Astrocyte of the spinal cord (primary cell): Measurements from ENCODE around the gene CAMTA2.
A peak's percentile ranks its signal among the peaks of the same experiment; 100 is the strongest.

Experiments
- DNase-seq: peaks from one replicate; pipeline ENCODE4 v3.0.0; 2011; ENCODE audit warnings: low read depth, low spot score
- H3K4me3 ChIP-seq: 2 replicates; pipeline ENCODE4 v1.5.1; 2011; ENCODE audit warnings: low read depth, mild to moderate bottlenecking, low read length, moderate library complexity
- in situ Hi-C: cut with HindIII; loops from 2 replicates; pipeline ENCODE4 v1.10.0; 2017; ENCODE audit warnings: low sequenced_read_pairs
- TF ChIP-seq, protein P1 (sequence below): IDR thresholded peaks from 2 replicates; pipeline ENCODE4 v1.5.1; 2012; ENCODE audit warnings: low read depth, mild to moderate bottlenecking, low read length, inconsistent platforms

CAMTA2 gene

DNA sequence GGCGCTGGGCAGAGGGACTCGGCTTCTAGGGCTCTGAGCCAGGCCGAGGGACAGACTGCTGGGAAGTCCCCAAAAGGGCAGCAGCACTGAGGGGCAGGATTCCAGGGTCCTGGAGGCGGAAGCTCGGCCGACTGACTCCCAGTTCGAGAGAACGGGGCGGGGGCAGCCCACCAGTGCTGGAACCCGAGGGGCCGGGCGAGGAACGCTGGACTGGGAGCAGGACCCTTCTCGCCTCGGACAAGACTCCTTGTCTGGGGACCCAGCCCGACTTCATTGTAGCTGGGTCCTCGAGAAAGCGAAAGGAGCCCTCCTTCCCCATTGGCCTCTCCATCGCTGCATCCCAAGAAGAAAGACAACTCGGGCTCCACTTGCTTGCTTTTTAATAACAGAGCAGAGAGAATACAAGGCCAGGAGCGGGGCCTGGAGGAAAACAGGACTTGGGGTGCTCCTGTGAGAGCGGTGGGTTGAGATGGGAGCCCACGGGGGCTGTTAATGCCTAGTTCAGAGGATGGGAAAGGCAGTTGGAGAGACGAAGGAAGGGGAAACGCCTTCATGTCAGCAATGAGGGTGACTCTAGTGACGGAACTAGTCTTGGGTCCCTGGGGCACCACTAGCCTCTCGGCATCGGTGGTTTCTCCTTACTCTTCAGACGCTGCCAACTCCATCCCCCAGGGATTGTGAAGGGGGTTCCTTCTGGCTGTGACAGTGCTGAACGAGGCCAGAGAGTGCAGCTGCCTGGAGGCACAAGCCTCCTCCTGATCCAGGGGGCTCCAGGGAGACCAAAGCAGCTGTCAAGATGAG, 492 bp upstream of the CAMTA2 start:
- H3K4me3 ChIP-seq, result peak overlapping the region; percentile 72
- TF ChIP-seq, protein P1, sequence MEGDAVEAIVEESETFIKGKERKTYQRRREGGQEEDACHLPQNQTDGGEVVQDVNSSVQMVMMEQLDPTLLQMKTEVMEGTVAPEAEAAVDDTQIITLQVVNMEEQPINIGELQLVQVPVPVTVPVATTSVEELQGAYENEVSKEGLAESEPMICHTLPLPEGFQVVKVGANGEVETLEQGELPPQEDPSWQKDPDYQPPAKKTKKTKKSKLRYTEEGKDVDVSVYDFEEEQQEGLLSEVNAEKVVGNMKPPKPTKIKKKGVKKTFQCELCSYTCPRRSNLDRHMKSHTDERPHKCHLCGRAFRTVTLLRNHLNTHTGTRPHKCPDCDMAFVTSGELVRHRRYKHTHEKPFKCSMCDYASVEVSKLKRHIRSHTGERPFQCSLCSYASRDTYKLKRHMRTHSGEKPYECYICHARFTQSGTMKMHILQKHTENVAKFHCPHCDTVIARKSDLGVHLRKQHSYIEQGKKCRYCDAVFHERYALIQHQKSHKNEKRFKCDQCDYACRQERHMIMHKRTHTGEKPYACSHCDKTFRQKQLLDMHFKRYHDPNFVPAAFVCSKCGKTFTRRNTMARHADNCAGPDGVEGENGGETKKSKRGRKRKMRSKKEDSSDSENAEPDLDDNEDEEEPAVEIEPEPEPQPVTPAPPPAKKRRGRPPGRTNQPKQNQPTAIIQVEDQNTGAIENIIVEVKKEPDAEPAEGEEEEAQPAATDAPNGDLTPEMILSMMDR, result no peak
- peak; percentile 34 for DNase-seq
- in situ Hi-C loops, result no loop called here

- TF ChIP-seq, protein P1, result no peak
- in situ Hi-C loops, result no loop called here
- H3K4me3 ChIP-seq, result peak overlapping the region; percentile 72
- DNase-seq, result no peak
Observed at GRCh38 chr17:4986403-4986802, 1.1 kb downstream of the CAMTA2 start.

- TF ChIP-seq, protein P1, result no peak
- in situ Hi-C loops, result no loop called here
- DNase-seq, result no peak
- H3K4me3 ChIP-seq, result no peak overlapping the region
Observed at GRCh38 chr17:4982305-4982704, 5.2 kb downstream of the CAMTA2 start.

GRCh38 chr17:4980644-4981216, 6.7 kb downstream of the CAMTA2 start:
- TF ChIP-seq, protein P1, result peak; percentile 62
- DNase-seq, result peak; percentile 52
- H3K4me3 ChIP-seq, result no peak overlapping the region
- in situ Hi-C loops, result no loop called here

GRCh38 chr17:4978726-4979125, 8.7 kb downstream of the CAMTA2 start:
- TF ChIP-seq, protein P1, result no peak
- no peak overlapping the region for H3K4me3 ChIP-seq
- in situ Hi-C loops, result no loop called here
- DNase-seq, result no peak

DNA sequence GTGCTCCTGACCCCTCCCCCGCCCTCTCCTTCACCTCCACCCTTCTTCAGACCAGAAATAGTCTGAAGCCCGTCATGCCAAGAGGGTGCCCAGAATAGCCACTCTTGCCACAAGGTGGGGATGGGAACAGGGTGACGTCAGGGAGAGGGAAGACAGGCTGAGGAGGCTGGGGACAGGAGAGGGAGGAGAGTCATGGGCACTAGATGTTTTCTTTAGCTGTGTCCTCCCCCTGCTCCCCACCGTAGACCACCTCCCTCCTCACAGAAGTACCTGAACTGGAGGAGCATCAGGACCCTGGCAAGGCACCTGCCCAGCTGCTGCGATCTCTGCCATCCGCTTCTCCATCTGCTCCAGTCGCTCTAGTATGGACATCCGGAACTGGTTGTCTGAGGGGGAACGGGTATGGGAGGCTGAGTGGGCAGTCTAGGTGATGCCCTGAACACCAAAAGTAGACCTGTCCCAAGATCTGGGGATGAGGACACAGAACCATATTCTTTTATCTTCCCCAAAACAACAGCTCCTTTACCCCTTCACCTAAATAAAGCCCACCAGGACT, 13.3 kb downstream of the CAMTA2 start:
- DNase-seq, result no peak
- no peak overlapping the region for H3K4me3 ChIP-seq
- in situ Hi-C loops, result no loop called here
- TF ChIP-seq, protein P1, result no peak
